HFFc6 (cell line): ENCODE results near the gene ZNF396. TPM values are rescaled to one million over a fixed set of nuclear protein-coding genes. Genes with fewer than 3 reads are reported as not detected.

Source experiments
- DNase-seq: peaks from one replicate; pipeline ENCODE4 v3.0.0-alpha.2; 2018
- H3K27ac Mint-ChIP-seq: 2 replicates; pipeline ENCODE4 v1.8.0; 2020; ENCODE audit warnings: mild to moderate bottlenecking, mixed read lengths
- H3K27me3 Mint-ChIP-seq: 2 replicates; pipeline ENCODE4 v1.8.0; 2021; ENCODE audit warnings: mild to moderate bottlenecking, moderate library complexity, mixed read lengths; ENCODE audit not compliant: insufficient read depth
- H3K36me3 Mint-ChIP-seq: 2 replicates; pipeline ENCODE4 v1.8.0; 2021; ENCODE audit warnings: low read depth, mixed read lengths
- H3K4me1 Mint-ChIP-seq: 2 replicates; pipeline ENCODE4 v1.8.0; 2020; ENCODE audit warnings: low read depth, mixed read lengths
- H3K4me3 Mint-ChIP-seq: 2 replicates; pipeline ENCODE4 v1.8.0; 2020; ENCODE audit warnings: mild to moderate bottlenecking, moderate library complexity, mixed read lengths
- H3K9me3 Mint-ChIP-seq: 2 replicates; pipeline ENCODE4 v1.8.0; 2020; ENCODE audit warnings: mild to moderate bottlenecking, mixed read lengths
- CTCF ChIP-seq: fragments of 200-600 bp; sonication (generic); IDR thresholded peaks from 2 replicates; pipeline ENCODE4 v1.5.0; 2021; ENCODE audit warnings: antibody characterized with exemption, mild to moderate bottlenecking
- total RNA-seq, 6 experiments: library from RNA; stranded (reverse); fragmentation: NEBNext Ultra II Directional; extraction: Animal tissue kit (Norgen Biotek cat#: 25700); gene quantifications; 2 replicates in 1 of 6; 3 replicates in 5 of 6; pipeline ENCODE4 v1.2.3, GENCODE V29; 2021

ZNF396 gene
- total RNA-seq, 6 experiments from 2014 or later: 0.26 to 0.66 (median 0.55) TPM

DNA sequence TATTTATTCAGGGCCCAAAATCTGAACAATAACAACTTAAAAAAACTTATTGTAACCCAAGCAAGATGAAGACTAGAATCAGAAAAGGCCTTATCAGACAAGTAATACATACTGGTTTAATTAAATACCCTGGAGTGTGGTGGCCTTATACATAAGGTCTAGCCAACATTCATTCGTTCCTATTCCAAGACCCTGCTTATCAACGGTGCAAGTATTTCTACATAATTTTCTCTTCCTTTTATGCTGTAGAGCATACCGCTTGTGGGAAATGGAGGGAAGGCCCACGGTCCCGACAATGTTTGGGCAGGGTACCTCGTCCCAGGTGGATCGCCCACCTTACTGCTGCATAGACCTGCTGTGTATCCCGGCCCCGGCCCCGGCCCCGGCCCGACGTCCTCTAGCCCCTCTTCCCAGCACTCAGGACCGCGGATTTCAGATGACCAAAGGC lies 33.6 kb downstream of the ZNF396 start:
- Mint-ChIP-seq H3K36me3 (peaks cover 38% of the 10 kb centered on the region), H3K27ac (peak overlapping the region; percentile 98), H3K4me3 (peak overlapping the region; percentile 100), H3K4me1 (peaks cover 36% of the 10 kb centered on the region), H3K27me3 (no peaks in the 10 kb centered on the region; the same call in 1 of the 2 replicates), H3K9me3 (peaks cover 4% of the 10 kb centered on the region; the same call in 1 of the 2 replicates)
- DNase-seq: no peak
- no peak for TF ChIP-seq CTCF

DNA sequence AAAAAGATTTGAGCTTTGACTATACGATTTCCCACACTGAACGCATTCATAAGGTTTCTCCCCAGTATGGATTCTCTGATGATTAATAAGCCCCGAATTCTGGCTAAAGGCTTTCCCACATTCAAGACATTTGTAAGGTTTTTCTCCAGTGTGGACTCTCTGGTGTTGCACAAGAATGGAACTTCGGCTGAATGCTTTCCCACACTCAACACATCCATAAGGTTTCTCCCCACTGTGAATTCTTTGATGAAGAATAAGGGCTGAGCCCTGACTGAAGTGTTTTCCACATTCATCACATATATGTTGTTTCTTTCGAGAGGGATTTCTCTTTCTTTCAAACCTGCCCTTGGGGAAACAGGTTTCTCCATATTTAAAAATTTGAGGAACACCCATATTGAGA lies 39.9 kb downstream of the ZNF396 start:
- TF ChIP-seq CTCF: no peak
- peaks cover 19% of the 10 kb centered on the region for H3K4me1 Mint-ChIP-seq
- DNase-seq: no peak
- no peak overlapping the region for H3K27ac Mint-ChIP-seq
- H3K9me3 Mint-ChIP-seq: no peaks in the 10 kb centered on the region
- H3K36me3 Mint-ChIP-seq: peaks cover 45% of the 10 kb centered on the region
- no peak overlapping the region for H3K4me3 Mint-ChIP-seq
- no peaks in the 10 kb centered on the region; the same call in 1 of the 2 replicates for H3K27me3 Mint-ChIP-seq

GRCh38 chr18:35335866-35336265 lies 41.3 kb downstream of the ZNF396 start:
- Mint-ChIP-seq H3K36me3 (peaks cover 42% of the 10 kb centered on the region), H3K27ac (no peak overlapping the region), H3K4me1 (peaks cover 18% of the 10 kb centered on the region), H3K9me3 (no peaks in the 10 kb centered on the region), H3K4me3 (no peak overlapping the region), H3K27me3 (no peaks in the 10 kb centered on the region; the same call in 1 of the 2 replicates)
- no peak for TF ChIP-seq CTCF
- DNase-seq: no peak

- H3K27me3 Mint-ChIP-seq: no peaks in the 10 kb centered on the region; the same call in 1 of the 2 replicates
- H3K4me3 Mint-ChIP-seq: no peak overlapping the region
- peaks cover 13% of the 10 kb centered on the region for H3K4me1 Mint-ChIP-seq
- TF ChIP-seq CTCF: no peak
- peaks cover 36% of the 10 kb centered on the region for H3K36me3 Mint-ChIP-seq
- H3K27ac Mint-ChIP-seq: peak overlapping the region; percentile 40
- no peaks in the 10 kb centered on the region for H3K9me3 Mint-ChIP-seq
- peak; percentile 30 for DNase-seq
Measured at GRCh38 chr18:35334821-35335220, 42.3 kb downstream of the ZNF396 start.

DNA sequence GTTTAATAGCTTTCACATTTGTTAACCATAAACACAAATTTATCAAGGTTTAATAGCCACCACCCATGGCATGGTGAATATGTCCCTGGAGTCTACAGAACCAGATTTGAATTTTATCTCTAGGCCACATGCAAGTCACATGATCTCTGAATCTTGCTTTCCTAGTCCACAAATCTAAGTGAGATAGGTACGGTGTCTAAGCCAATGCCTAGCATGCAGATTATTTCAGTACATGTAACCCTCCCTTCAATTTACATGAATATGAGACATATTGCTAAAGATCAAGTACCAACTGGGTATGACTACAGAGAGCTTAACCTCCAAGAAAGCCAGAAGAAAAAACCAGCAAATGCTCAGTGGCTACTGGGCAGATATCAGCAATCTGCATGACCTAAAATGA lies 42.9 kb downstream of the ZNF396 start:
- H3K4me3 Mint-ChIP-seq: no peak overlapping the region
- H3K9me3 Mint-ChIP-seq: no peaks in the 10 kb centered on the region
- H3K27ac Mint-ChIP-seq: no peak overlapping the region
- peaks cover 30% of the 10 kb centered on the region for H3K36me3 Mint-ChIP-seq
- H3K27me3 Mint-ChIP-seq: no peaks in the 10 kb centered on the region; the same call in 1 of the 2 replicates
- DNase-seq: no peak
- TF ChIP-seq CTCF: no peak
- peaks cover 13% of the 10 kb centered on the region for H3K4me1 Mint-ChIP-seq
